Body of pancreas (tissue), 4 donors: Measurements from ENCODE around the gene NECTIN1. TPM values are rescaled to one million over a fixed set of nuclear protein-coding genes. Genes with fewer than 3 reads are reported as not detected.

Source experiments
- ATAC-seq: fragments of 150-250 bp; one replicate; pipeline ENCODE4 v1.9.1; 2016
- DNase-seq, 4 donors: peaks; one replicate each; pipeline ENCODE4 v3.0.0-alpha.2; 2019
- H3K27ac ChIP-seq, 4 donors: fragments of 200-600 bp; sonication (generic); 1 replicate in 3 of 4; 2 replicates in 1 of 4; pipeline versions ENCODE4 v1.5.1 to v1.6.1; 2016 to 2019; ENCODE audit warnings: mild to moderate bottlenecking in 1 of 4, mixed read lengths in 1 of 4, moderate library complexity in 1 of 4
- H3K27me3 ChIP-seq, 2 donors: fragments of 200-600 bp; sonication (generic); one replicate each; pipeline ENCODE4 v1.6.0; 2016; ENCODE audit warnings: mild to moderate bottlenecking in 1 of 2
- H3K36me3 ChIP-seq, 2 donors: fragments of 200-600 bp; sonication (generic); replicated peaks in 1 of 2; 2 replicates each; pipeline ENCODE4 v1.5.1; 2016; ENCODE audit warnings: low read depth in 2 of 2; ENCODE audit not compliant: insufficient read depth in 1 of 2
- H3K4me1 ChIP-seq: fragments of 200-600 bp; sonication (generic); one replicate; pipeline ENCODE4 v1.6.0; 2016
- H3K4me3 ChIP-seq, 2 donors: fragments of 200-600 bp; sonication (generic); 1 replicate in 1 of 2; 2 replicates in 1 of 2; pipeline ENCODE4 v1.5.1; 2016 to 2019
- H3K9me3 ChIP-seq, 3 donors: fragments of 200-600 bp; sonication (generic); 1 replicate in 2 of 3; 2 replicates in 1 of 3; pipeline ENCODE4 v1.5.1; 2016
- POLR2A ChIP-seq, 3 donors: fragments of 450-650 bp; IDR thresholded peaks; one replicate each; pipeline ENCODE4 v1.6.1; 2016; ENCODE audit warnings: antibody characterized with exemption in 3 of 3, mild to moderate bottlenecking in 2 of 3
- WGBS, 2 donors: methylation state at CpG; one replicate each; pipeline ENCODE4 v1.1.5; 2017; 5-methylcytosine and 5-hydroxymethylcytosine counted together
- intact Hi-C: fragments of 100-400 bp; cut with DNase I; formaldehyde crosslinking; loops from one replicate; pipeline ENCODE4 v1.15.1; 2023
- total RNA-seq, 2 donors: library from RNA; depleted of rRNA; stranded (reverse); fragments of >200 nt; gene quantifications; one replicate each; pipeline ENCODE4 v1.1.0, GENCODE V29; 2016
- TF ChIP-seq, protein P1 (sequence below), 7 experiments: fragments of 450-650 bp in 4 of 7; fragments of 200-600 bp in 3 of 7; sonication (generic) in 3 of 7; IDR thresholded peaks; one replicate each; pipeline ENCODE4 v1.5.1; 2016 to 2019; ENCODE audit warnings: antibody characterized with exemption in 7 of 7

The NECTIN1 gene
- total RNA-seq, 2 donors from 2014 or later = 7.3 to 31.6 TPM

DNA sequence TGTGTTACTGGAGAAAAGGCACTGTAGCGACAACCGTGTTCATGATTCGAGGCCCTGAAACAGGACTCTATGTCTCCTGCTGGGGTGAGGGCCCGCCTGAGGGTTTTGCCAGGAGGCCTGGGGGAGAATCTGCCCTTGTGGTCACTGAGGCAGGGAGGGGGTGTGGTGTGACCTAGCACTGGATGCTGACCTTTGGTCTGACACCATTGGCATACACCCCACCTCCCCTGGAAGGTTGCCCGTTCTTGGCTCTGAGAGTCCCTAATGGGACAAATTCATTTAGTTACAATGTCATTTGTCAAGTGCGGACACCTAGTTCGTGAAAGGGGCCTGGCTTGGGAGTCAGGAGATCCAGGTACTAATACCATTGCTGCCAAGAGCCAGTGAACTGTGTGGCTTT lies 29.0 kb downstream of the NECTIN1 start:
- intact Hi-C loops = no loop called here
- Histone ChIP-seq H3K9me3 (no peaks in the 10 kb centered on the region), H3K4me1 (peaks cover 31% of the 10 kb centered on the region), H3K36me3 (no peaks in the 10 kb centered on the region), H3K27ac (peak overlapping the region in 3 of 4 donors; percentile 14 to 52 (median 47)), H3K27me3 (no peaks in the 10 kb centered on the region), H3K4me3 (no peak overlapping the region)
- DNase-seq (peak in 2 of 4 donors; percentile 36 to 50), ATAC-seq (no peak)
- WGBS, 2 donors = 54 to 60% methylated on average over 7 of the region's 7 CpGs
- TF ChIP-seq, protein P1, sequence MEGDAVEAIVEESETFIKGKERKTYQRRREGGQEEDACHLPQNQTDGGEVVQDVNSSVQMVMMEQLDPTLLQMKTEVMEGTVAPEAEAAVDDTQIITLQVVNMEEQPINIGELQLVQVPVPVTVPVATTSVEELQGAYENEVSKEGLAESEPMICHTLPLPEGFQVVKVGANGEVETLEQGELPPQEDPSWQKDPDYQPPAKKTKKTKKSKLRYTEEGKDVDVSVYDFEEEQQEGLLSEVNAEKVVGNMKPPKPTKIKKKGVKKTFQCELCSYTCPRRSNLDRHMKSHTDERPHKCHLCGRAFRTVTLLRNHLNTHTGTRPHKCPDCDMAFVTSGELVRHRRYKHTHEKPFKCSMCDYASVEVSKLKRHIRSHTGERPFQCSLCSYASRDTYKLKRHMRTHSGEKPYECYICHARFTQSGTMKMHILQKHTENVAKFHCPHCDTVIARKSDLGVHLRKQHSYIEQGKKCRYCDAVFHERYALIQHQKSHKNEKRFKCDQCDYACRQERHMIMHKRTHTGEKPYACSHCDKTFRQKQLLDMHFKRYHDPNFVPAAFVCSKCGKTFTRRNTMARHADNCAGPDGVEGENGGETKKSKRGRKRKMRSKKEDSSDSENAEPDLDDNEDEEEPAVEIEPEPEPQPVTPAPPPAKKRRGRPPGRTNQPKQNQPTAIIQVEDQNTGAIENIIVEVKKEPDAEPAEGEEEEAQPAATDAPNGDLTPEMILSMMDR (IDR thresholded peaks at IDR 0.05) = no peak
- no peak for TF ChIP-seq POLR2A (IDR thresholded peaks at IDR 0.05)

DNA sequence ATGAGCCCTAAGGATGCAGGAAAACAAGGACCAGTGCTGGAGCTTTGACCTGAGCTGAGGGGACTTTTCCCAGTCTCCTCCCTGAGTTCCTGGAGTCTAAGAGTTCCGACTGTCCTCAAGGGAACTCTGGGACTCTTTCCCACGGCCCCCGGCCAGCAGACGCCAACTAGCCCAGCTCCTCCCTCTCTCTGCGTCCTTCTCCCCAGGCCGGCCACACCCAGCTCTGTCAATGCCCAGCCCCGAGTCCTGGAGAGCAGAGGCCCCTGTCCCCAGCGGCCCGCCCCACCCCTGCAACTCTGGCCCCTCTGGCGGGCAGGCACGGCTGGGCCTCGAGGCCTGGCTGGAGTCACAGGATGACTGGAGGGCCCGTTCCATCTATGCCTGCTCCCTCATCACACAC lies 29.8 kb downstream of the NECTIN1 start:
- ATAC-seq (peak; percentile 69), DNase-seq (peak; percentile 57 to 80 (median 72))
- no peaks in the 10 kb centered on the region for H3K9me3 ChIP-seq
- WGBS, 2 donors = 13 to 17% methylated on average over 10 to 13 of the region's 13 CpGs
- peaks cover 38% of the 10 kb centered on the region for H3K4me1 ChIP-seq
- no peaks in the 10 kb centered on the region for H3K36me3 ChIP-seq
- H3K27ac ChIP-seq = peak overlapping the region in 2 of 4 donors; percentile 14 to 19
- intact Hi-C loops = no loop called here
- no peak overlapping the region for H3K4me3 ChIP-seq
- no peaks in the 10 kb centered on the region for H3K27me3 ChIP-seq
- TF ChIP-seq, protein P1 (IDR thresholded peaks at IDR 0.05) = no peak
- no peak for TF ChIP-seq POLR2A (IDR thresholded peaks at IDR 0.05)

DNA sequence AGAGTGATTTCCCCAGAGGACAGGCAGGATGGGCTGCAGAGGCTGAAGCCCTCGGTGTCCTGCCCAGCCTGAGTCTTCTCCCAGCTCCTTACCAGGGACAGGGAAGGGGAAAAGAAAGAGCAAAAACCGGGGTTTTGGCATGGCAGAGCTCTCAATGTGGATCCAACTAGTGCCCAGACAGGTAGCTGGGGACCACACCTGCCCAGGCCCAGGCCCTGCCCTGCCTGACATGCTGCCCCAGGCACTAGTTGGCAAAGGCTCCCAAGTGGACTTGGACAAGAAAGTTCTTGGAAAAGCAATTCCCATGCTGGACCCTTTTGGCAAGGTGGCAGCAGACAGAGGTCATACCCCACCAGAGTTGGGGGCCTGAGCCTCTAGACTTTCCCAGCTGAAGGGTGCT lies 31.1 kb downstream of the NECTIN1 start:
- no peaks in the 10 kb centered on the region for H3K36me3 ChIP-seq
- no peaks in the 10 kb centered on the region for H3K9me3 ChIP-seq
- ATAC-seq (no peak), DNase-seq (no peak)
- intact Hi-C loops = no loop called here
- TF ChIP-seq POLR2A (IDR thresholded peaks at IDR 0.05) = no peak
- TF ChIP-seq, protein P1 (IDR thresholded peaks at IDR 0.05) = no peak
- WGBS, 2 donors = 63 to 74% methylated on average over 2 of the region's 2 CpGs
- no peaks in the 10 kb centered on the region for H3K27me3 ChIP-seq
- no peak overlapping the region for H3K4me3 ChIP-seq
- peaks cover 51% of the 10 kb centered on the region for H3K4me1 ChIP-seq
- no peak overlapping the region for H3K27ac ChIP-seq

DNA sequence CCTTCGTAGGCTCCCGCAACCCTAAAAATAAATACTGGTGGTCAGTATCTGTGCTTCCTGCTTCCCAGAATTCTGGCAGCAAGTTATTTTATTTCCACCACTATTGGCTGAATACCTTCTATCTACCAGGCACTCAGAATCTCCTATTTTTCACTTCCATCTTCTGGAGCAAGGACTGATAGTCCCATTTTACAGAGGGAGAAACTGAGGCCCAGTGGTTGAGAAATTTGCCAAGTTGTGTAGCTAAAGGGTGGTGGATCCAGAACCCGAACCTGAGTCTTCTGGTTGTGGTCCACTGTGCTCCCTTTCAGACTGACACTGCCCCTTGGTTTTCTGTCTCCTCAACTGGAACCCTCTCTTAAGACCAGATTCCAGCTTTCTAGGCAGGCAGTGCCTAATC lies 31.6 kb downstream of the NECTIN1 start:
- Histone ChIP-seq H3K27ac (no peak overlapping the region), H3K27me3 (no peaks in the 10 kb centered on the region), H3K4me3 (no peak overlapping the region), H3K4me1 (peaks cover 54% of the 10 kb centered on the region), H3K9me3 (no peaks in the 10 kb centered on the region), H3K36me3 (no peaks in the 10 kb centered on the region)
- ATAC-seq (no peak), DNase-seq (no peak)
- intact Hi-C loops = no loop called here
- 86 to 87% methylated on average over 3 of the region's 3 CpGs for WGBS, 2 donors
- TF ChIP-seq, protein P1 (IDR thresholded peaks at IDR 0.05) = no peak
- TF ChIP-seq POLR2A (IDR thresholded peaks at IDR 0.05) = no peak
